ENCODE measurements around the gene PGRMC1. TPM values are rescaled to one million over a fixed set of nuclear protein-coding genes. Genes with fewer than 3 reads are reported as not detected.
"Not testable (repeated sequence)": the region's sequence is repeated elsewhere in the genome, so short reads cannot be mapped to it uniquely, and the experiment has no call there.

Gene PGRMC1
- polyA plus RNA-seq, 3 donors, result 37.2 to 150 (median 97.1) TPM

GRCh38 chrX:119228512-119229252 is 7.4 kb upstream of the PGRMC1 start:
- 62 to 75% (median 69%) methylated on average over 6 of the region's 6 CpGs for WGBS, 3 donors

GRCh38 chrX:119229253-119229615 is 6.9 kb upstream of the PGRMC1 start:
- H3K27ac ChIP-seq (ENCODE audit: low read depth, low read length), result no peak overlapping the region

More at GRCh38 chrX:119228512-119229252, 7.4 kb upstream of the PGRMC1 start:
- H3K27ac ChIP-seq (ENCODE audit: low read depth, low read length), result no peak overlapping the region

GRCh38 chrX:119230850-119231249 is 5.2 kb upstream of the PGRMC1 start:
- no peak overlapping the region for H3K27ac ChIP-seq (ENCODE audit: low read depth, low read length)
- WGBS, 3 donors, result 71 to 85% (median 76%) methylated on average over 2 of the region's 2 CpGs

- 91 to 100% (median 92%) methylated on average over 1 of the region's 1 CpG for WGBS, 3 donors
- no peak overlapping the region for H3K27ac ChIP-seq (ENCODE audit: low read depth, low read length)
These were observed 4.1 kb upstream of the PGRMC1 start for GRCh38 chrX:119231936-119232445.

DNA sequence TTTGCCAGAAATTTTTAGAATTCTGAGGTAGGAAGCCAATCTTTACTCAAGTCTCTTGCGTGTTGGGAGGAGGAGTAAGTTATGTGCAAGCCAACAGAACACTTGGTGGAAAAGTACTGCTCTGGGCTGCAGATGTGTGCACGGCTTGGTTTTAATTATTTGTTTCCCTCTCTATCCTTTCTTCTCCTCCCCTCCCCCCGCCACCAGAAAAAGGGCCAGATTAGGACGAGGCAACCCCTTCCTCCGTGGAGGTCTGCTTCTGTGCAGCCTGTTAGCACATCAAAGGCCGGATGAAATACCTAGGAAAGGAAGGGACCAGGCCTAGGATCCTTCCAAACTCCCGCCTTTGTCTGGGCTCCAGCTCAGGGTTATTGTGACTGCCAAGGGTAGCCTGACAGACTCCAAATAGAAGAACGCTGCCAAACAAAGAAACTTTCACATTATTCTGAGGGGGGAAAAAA is 1.0 kb upstream of the PGRMC1 start:
- WGBS, 3 donors, result 53 to 72% (median 54%) methylated on average over 8 of the region's 8 CpGs
- H3K27ac ChIP-seq (ENCODE audit: low read depth, low read length), result no peak overlapping the region

DNA sequence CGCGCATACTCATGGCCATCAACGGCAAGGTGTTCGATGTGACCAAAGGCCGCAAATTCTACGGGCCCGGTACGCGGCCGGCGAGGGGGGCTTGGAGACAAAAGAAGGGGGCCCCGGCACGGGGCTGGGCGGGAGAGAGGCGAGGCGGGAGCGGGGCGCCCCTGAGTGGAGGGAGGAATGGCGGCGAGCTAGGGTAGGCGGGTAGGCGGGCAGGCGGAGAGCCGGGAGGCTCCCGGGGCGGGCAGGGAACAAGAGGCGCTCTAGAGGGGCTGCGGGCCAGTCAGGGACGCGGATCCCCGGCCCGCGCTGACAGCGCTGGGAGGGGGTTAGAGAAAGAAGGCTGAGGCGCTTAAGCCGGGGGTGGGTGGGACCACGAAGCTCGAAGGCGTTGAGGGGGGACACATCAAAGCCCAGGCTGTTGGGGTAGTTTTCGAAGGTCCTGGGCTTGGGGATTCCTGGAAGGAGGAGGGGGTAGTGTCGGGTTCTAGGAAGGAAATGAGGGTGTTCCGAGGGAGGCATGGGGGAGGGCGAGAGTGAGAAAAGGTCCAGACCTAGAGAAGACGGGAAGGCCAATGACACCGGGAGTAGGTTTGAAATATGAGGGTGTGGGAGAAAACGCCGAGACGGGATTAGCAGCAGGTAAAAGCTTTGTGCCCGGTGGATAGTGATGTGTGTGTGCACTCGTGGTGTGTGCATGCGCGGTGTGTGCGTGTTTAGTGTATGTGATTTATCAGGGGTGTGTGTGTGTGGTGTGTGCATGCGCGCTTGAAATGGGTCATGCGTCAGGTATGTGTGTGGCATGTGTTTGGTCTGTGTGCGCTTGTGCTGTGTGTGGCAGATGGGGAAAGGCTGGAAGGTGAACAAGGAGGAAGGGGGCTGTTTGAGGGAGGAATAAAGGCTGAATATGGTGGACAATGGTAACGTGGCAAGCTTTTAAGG is 807 bp downstream of the PGRMC1 start:
- WGBS, 3 donors, result 0 to 38% (median 1%) methylated on average over 22 to 58 of the region's 58 CpGs
- H3K27ac ChIP-seq (ENCODE audit: low read depth, low read length), result peak overlapping the region; percentile 64

DNA sequence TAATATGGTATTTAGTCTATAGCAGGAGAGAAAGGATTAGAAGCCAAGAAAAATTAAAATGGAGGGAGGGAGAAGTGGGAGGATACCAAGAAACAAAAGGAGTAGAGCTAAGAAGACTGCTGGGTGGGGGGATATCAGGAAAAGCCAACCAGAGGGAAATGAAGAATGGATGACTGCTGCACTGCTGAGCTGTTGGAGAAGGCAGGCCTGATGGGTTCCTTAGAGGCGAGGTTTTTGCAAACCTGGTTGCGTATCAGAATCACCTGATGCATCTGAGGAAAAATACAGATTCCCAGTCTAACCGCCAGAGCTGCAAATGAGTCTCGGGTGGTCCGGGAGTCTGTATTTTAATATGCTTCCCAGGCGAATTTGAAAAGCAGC is 1.5 kb downstream of the PGRMC1 start:
- WGBS, 3 donors, result 36 to 64% (median 54%) methylated on average over 6 of the region's 6 CpGs
- H3K27ac ChIP-seq (ENCODE audit: low read depth, low read length), result no peak overlapping the region

DNA sequence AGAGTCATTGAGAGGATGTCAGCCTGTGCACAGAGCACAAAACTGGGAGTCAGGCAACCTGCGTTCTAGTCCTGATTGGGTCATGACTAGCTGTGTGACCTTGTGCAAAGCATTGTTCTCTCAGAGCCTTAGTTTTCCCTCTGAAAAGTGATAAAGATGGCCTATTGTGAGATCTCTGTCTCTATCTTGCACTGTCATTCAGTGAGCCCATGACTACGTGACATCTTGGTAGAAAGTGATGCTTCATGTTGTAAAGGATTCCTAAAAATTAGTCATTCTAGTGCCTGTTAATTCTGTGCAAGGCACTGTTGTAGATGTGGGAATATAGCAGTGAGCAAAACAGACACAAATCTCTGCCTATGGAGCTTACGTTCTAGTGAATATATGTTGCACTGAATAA is 2.5 kb downstream of the PGRMC1 start:
- no peak overlapping the region for H3K27ac ChIP-seq (ENCODE audit: low read depth, low read length)
- WGBS, 3 donors, result 72 to 79% (median 77%) methylated on average over 3 of the region's 3 CpGs

- 62 to 77% (median 69%) methylated on average over 3 of the region's 3 CpGs for WGBS, 3 donors
- H3K27ac ChIP-seq (ENCODE audit: low read depth, low read length), result no peak overlapping the region
These were observed 4.3 kb downstream of the PGRMC1 start for GRCh38 chrX:119240356-119240755.

DNA sequence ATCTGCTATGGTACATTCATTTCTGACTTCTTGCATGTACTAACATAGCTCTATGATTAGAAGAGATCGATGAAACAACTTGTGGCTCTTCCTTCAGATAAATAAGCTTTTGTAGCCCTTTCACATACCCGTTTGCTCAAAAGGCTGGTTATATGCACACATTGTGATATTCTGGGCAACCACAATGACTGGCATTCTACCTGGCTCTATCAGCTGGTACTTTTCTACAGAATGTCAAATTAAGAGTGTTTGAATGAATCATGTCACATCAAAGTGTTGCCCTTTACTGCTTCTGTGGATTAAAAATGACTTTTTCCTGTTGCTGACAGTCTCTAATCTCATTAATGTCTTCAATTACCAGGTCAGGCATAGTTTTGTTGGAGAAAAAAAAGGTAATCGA is 11.6 kb downstream of the PGRMC1 start:
- WGBS, 3 donors, result 73 to 85% (median 76%) methylated on average over 3 of the region's 3 CpGs
- H3K27ac ChIP-seq (ENCODE audit: low read depth, low read length), result no peak overlapping the region

DNA sequence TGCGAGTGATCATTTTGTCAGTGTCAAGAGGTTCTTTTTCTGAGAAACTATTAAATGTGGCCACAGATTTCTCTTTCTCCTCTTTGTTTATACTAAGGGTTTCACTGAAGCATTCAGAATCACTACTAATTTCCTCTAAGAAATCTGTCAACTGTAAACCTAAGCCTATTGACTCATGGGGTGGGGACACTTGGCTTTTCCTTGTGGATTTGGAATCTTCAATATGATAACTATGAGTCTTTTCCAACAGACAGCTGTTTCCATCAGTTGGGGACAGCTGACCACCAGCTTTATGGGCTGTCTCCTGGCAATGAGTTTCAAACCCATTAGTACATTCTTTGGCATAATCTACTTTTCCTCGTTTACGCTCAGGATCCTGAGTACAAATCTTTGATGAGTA is 13.8 kb downstream of the PGRMC1 start:
- 81 to 87% (median 82%) methylated on average over 3 of the region's 3 CpGs for WGBS, 3 donors
- no peak overlapping the region for H3K27ac ChIP-seq (ENCODE audit: low read depth, low read length)

DNA sequence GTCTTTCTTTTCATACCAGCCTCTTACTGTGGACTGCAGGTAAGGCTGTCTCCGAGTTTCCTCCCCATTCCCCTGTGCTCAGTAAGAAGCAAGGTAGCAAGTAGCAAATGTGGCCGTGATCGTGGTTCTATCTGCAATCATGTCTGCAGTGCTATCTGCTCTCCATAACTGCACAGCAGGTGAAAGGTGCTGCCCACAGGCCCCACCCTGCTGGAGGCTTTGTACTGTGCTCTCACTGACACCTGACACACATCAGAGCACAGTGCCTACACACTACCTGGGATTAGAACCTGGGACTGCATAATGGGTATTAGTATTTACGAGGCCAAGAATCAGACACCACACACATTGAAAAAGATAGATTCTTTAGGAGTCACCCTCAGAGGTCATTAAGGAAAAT is 15.3 kb downstream of the PGRMC1 start:
- H3K27ac ChIP-seq (ENCODE audit: low read depth, low read length), result no peak overlapping the region
- 74 to 96% (median 80%) methylated on average over 4 of the region's 4 CpGs for WGBS, 3 donors

GRCh38 chrX:119252716-119253115 is 16.6 kb downstream of the PGRMC1 start:
- 26 to 75% (median 59%) methylated on average over 1 to 2 of the region's 2 CpGs for WGBS, 3 donors
- no peak overlapping the region for H3K27ac ChIP-seq (ENCODE audit: low read depth, low read length)

DNA sequence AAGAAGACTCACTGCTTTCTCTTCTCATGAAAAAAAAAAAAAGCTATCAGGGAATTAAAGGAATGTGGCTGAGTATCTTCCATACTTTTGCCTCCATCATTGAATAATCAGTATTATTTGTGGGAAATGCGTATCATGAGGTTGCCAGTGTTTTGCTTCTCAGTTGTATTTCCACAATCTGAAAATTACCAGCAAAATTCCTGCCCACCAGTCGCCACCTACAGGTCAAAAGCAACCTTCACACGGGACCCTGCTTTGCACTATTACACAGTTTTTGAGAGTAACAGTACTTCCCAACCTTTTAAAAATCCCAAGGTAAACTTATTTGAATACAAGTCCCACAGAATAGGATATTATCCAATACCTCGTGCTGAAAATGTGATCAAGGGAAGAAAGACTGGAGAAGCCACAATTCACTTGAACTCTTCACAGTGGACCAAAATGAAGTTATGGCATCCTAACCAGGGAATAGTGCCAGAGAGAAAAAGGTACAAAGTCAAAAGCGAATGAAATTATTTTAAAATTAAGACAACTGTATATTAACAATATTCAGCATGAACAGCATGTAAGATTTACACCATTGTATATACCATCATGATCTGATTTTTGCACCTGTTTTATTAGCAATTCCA is 30.4 kb downstream of the PGRMC1 start:
- WGBS, 3 donors, result 8 to 16% (median 15%) methylated on average over 5 of the region's 5 CpGs
- H3K27ac ChIP-seq (ENCODE audit: low read depth, low read length), result no peak overlapping the region

GRCh38 chrX:119267115-119267514 is 31.0 kb downstream of the PGRMC1 start:
- H3K27ac ChIP-seq (ENCODE audit: low read depth, low read length), result not testable (repeated sequence)
- WGBS, 3 donors, result 71 to 94% (median 90%) methylated on average over 3 of the region's 3 CpGs

- 38 to 64% (median 44%) methylated on average over 36 to 42 of the region's 42 CpGs for WGBS, 3 donors
- H3K27ac ChIP-seq (ENCODE audit: low read depth, low read length), result no peak overlapping the region
These were observed 36.9 kb downstream of the PGRMC1 start for GRCh38 chrX:119272882-119273419.

- WGBS, 3 donors, result 8 to 39% (median 9%) methylated on average over 29 to 61 of the region's 61 CpGs
- H3K27ac ChIP-seq (ENCODE audit: low read depth, low read length), result no peak overlapping the region
These were observed 37.5 kb downstream of the PGRMC1 start for GRCh38 chrX:119273420-119274192.

DNA sequence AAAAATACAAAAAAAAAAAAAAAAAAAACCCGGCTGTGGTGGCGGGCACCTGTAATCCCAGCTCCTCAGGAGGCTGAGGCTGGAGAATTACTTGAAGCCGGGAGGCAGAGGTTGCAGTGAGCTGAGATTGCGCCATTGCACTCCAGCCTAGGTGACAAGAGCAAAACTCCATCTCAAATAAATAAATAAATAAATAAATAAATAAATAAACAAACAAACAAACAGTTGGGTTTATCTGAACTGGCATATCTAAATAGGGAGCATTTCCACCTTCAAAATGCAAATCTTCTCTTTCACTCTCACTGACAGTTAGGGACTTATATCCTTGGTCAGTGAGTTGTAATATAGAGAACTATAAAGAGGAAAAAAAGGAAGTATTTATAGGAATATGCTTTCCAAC is 46.3 kb downstream of the PGRMC1 start:
- 88 to 96% (median 92%) methylated on average over 3 to 4 of the region's 4 CpGs for WGBS, 3 donors
- not testable (repeated sequence) for H3K27ac ChIP-seq (ENCODE audit: low read depth, low read length)
